ENCODE data around the gene MINAR1. TPM values are rescaled to one million over a fixed set of nuclear protein-coding genes. Genes with fewer than 3 reads are reported as not detected.

Gene MINAR1
- total RNA-seq, 1 donor from 2014 or later, result 0.53 TPM

DNA sequence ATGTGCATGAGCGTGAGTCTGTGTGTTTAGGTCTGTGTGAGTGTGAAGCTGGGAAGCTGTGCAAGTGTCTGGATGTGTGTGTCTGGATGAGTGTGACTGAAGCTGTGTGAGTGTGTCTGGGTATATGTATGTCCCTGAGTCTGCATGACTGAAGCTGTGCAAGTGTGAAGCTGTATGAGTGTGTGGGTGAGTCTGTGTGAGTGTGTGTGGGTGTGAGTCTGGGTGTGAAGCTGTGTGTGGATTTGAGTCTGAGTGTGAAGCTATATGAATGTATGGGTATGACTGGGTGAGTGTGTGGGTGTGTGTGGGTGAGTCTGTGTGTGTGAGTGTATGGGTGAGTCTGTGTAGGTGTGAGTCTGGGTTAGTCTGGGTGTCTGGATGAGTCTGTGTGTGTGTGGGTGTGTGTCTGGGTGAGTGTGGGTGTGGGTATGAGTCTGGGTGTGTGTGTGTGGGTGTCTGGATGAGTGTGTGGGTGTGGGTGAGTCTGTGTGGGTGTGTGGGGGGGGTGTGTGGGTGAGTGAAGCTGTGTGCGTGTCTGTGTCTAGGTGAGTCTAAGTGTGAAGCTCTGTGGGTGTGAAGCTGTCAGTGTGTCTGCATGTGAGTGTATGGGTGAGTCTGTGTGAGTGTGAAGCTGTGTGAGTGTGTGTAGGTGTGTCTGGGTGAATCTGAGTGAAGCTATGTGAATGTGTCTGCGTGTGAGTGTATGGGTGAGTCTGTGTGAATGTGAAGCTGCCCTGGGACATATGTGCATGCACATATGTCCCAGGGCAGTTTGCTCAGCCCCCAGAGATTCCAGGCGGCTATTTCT is 20.3 kb downstream of the MINAR1 start:
- no peak for DNase-seq (ENCODE audit: low read depth)
- Histone ChIP-seq H3K27me3 (ENCODE audit: control insufficient read depth, insufficient read depth, low read length) (peaks cover 2% of the 10 kb centered on the region), H3K4me3 (ENCODE audit: low read depth, low read length) (no peak overlapping the region), H3K36me3 (ENCODE audit: control insufficient read depth, insufficient read depth, low read length) (no peaks in the 10 kb centered on the region)
- no peak for FAIRE-seq
- TF ChIP-seq, protein P1, sequence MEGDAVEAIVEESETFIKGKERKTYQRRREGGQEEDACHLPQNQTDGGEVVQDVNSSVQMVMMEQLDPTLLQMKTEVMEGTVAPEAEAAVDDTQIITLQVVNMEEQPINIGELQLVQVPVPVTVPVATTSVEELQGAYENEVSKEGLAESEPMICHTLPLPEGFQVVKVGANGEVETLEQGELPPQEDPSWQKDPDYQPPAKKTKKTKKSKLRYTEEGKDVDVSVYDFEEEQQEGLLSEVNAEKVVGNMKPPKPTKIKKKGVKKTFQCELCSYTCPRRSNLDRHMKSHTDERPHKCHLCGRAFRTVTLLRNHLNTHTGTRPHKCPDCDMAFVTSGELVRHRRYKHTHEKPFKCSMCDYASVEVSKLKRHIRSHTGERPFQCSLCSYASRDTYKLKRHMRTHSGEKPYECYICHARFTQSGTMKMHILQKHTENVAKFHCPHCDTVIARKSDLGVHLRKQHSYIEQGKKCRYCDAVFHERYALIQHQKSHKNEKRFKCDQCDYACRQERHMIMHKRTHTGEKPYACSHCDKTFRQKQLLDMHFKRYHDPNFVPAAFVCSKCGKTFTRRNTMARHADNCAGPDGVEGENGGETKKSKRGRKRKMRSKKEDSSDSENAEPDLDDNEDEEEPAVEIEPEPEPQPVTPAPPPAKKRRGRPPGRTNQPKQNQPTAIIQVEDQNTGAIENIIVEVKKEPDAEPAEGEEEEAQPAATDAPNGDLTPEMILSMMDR (IDR thresholded peaks at IDR 0.05; ENCODE audit: insufficient read depth, low read length, severe bottlenecking), result no peak

- DNase-seq (ENCODE audit: low read depth) (no peak), FAIRE-seq (no peak)
- TF ChIP-seq, protein P1 (IDR thresholded peaks at IDR 0.05; ENCODE audit: insufficient read depth, low read length, severe bottlenecking), result no peak
- peaks cover 2% of the 10 kb centered on the region for H3K27me3 ChIP-seq (ENCODE audit: control insufficient read depth, insufficient read depth, low read length)
- no peak overlapping the region for H3K4me3 ChIP-seq (ENCODE audit: low read depth, low read length)
- no peaks in the 10 kb centered on the region for H3K36me3 ChIP-seq (ENCODE audit: control insufficient read depth, insufficient read depth, low read length)
Measured at GRCh38 chr15:79453446-79453845, 21.3 kb downstream of the MINAR1 start.

DNA sequence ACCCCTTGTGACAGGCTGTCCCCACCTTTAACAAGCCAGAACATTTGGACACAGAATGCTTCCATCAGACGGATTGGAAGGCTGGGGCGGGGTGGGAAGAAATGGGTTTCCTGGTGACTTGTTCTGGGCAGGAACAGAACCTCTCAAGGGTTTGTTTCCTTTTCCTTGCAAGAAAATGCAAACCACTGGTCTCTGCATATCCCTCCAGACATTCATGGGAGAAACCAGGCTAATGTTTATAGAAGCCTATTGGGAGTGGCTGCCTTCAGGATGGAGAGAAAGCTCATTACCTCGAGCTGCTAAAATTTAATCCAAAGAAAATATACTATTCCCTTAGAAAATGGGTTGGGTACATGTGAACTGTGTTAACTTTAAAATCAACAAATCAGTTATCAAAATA is 21.9 kb downstream of the MINAR1 start:
- H3K27me3 ChIP-seq (ENCODE audit: control insufficient read depth, insufficient read depth, low read length), result no peaks in the 10 kb centered on the region
- FAIRE-seq, result no peak
- no peak for DNase-seq (ENCODE audit: low read depth)
- H3K36me3 ChIP-seq (ENCODE audit: control insufficient read depth, insufficient read depth, low read length), result no peaks in the 10 kb centered on the region
- H3K4me3 ChIP-seq (ENCODE audit: low read depth, low read length), result no peak overlapping the region
- TF ChIP-seq, protein P1 (IDR thresholded peaks at IDR 0.05; ENCODE audit: insufficient read depth, low read length, severe bottlenecking), result no peak

- DNase-seq (ENCODE audit: low read depth), result no peak
Measured at GRCh38 chr15:79455361-79455760, 23.2 kb downstream of the MINAR1 start.

GRCh38 chr15:79455943-79456342 is 23.8 kb downstream of the MINAR1 start:
- H3K4me3 ChIP-seq (ENCODE audit: low read depth, low read length), result no peak overlapping the region
- TF ChIP-seq, protein P1 (IDR thresholded peaks at IDR 0.05; ENCODE audit: insufficient read depth, low read length, severe bottlenecking), result no peak
- H3K36me3 ChIP-seq (ENCODE audit: control insufficient read depth, insufficient read depth, low read length), result no peaks in the 10 kb centered on the region
- DNase-seq (ENCODE audit: low read depth), result no peak
- no peaks in the 10 kb centered on the region for H3K27me3 ChIP-seq (ENCODE audit: control insufficient read depth, insufficient read depth, low read length)
- peak; percentile 75 for FAIRE-seq

More at GRCh38 chr15:79455361-79455760, 23.2 kb downstream of the MINAR1 start:
- Histone ChIP-seq H3K27me3 (ENCODE audit: control insufficient read depth, insufficient read depth, low read length) (no peaks in the 10 kb centered on the region), H3K4me3 (ENCODE audit: low read depth, low read length) (no peak overlapping the region), H3K36me3 (ENCODE audit: control insufficient read depth, insufficient read depth, low read length) (no peaks in the 10 kb centered on the region)
- TF ChIP-seq, protein P1 (IDR thresholded peaks at IDR 0.05; ENCODE audit: insufficient read depth, low read length, severe bottlenecking), result no peak
- FAIRE-seq, result no peak
